Measurements from ENCODE around the gene GRIP2.

The GRIP2 gene

DNA sequence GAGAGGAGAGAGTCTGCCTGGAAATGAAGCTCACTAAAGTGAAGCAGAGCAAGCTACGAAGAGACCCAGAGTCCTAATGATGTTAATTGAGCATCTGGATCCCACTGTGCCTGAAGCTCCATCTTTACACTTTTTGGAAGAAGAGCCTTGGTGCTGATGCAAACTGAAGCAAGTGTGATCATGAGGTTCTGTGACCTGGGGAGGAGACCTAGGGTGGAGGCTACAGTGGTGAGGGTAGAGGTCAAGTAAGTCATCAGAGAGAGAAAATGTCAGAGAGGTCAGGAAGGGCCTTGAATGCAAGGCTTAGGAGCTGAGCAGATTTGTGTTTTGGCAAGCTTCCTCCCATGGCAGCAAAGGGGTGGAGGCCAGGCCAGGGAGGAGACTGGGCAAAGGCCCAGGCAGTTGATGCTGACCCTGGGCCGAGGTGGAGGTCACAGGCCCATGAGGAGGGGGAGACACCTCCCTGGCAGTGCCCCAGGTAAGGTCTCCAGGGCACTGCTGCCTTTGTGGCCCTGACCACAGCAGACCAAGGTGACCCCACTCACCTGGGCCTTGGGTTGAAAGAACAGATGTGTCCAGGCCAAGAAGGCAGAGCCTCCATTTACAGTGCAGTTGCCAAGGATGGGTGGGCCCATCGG lies 1.6 kb downstream of the GRIP2 start:
- DNase-seq = no peak

DNA sequence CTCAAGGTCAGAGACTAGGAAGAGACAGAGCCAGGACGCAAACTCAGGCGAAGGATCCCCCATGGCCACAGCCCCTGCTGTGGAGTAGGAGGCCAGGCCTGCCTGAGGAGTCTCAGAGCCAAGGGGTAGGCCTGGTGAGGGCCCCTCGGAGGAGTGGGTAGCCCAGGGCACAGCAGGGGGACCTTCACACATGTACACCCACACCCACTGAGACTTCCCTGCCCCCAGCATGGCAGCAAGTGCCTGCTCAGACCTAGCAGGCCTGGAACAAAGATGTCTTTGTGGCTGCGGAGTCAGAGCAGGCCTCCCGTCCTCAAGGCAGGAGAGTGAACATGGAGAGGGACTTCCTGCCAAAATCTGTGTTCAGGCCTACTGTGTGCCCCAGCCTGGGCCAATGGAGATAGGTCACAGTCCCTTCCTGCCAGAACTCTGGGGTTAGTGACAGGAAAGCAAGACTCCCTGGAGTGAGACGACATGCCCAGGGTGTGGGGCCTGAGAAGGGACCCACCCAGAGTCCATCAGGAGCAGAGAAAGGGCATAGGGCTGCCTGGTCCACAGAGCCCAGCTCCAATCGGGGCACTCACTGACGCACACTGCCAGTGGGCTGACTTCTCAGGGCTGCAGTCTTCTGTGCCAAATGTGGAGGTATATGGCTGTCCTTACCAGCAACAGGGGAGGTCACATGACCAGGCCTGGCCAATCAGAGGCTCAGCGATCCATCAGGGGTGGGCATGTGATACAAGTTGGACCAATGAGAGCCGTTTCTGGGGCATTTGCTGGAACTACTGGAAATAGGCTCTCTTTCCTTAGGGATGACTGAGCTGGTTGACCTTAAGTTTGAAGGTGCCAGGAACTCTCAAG lies 2.3 kb downstream of the GRIP2 start:
- no peak for DNase-seq

DNA sequence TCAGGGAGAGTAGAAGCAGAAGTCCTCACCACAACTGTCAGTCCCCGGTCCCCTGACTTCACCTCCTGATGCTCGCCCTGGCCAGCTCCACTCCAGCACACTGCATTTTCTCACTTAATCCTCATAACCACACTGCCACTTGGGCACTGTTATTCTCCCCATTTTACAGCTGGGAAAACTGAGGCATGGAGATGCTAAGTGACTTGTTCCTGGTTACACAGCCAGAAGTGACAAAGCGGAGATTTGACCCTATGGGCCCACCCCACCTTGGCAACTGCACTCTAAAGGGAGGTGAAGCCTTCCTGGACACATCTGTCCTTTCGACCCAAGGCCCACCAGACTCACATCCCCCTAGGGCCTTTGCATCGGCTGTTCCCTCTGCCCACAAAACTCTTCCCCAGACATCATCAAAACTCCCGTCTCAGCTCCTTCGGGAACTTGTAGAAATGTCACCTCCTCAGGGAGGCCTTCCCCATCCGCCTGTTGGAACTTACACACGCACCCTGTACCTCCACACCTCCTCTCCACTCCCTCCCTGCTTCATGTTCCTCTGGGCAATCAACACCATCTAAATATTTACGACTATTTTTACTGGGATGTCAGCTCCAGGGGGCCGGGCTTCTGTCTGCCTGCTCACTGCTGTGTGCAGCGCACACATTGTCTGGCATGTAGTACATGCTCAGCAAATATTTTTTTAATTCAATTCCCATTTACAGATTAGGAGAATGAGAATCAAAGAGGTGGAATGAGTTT lies 3.1 kb downstream of the GRIP2 start:
- no peak for DNase-seq

DNA sequence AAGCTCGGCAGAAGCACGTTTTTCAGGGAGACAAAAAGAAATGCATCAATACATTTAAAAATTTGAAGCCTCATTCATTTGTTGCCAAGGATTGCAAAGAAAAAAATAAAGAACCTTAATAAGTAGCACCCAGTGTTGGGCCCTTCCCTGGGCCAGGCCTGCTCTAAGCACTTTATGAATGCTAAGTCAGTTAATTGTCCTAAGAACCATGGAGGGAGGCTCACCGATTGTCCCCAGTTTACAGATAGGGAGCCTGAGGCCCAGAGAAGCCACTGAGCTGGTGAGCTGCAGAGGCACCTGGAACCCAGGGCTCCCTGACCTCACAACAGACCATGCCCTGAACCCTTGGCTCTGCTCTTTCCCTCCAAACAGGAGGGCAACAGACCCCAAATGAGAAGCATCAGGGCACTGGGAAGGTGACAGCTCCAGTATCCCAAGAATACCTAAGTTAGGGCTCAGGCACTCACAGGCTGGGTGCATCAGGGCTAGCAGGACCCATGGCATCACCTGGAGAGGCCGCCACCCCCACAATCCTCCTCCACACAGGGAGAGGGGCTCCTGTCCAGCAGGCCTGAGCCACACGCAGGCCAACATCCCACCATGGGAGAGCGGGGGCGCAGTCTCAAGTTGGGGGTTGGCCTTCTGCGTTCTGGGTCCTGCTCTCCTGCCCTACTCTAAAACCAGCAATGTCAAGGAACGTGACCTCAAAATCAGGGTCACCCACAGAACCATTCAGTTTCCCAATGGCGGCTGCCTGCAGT lies 3.9 kb downstream of the GRIP2 start:
- no peak for DNase-seq

DNA sequence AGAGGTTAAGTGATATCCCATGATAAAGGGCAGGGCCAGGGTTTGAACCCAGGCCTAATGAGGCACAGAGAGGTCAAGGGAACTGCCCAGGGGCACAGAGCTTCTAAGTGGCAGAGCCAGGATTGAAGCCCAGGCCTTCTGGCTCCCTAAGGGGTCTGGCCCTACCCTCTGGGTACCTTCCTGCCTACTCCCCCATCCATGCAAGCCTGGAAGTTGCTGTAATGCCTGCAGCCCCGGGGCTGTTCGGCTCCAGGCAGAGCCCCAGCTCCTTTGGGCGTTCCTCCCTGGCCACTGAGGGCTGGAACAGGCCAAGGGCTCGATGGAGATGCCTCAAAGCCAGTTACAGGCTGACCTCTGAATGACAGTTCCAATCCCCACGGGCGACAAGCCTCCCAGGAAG lies 4.5 kb downstream of the GRIP2 start:
- DNase-seq = no peak

DNA sequence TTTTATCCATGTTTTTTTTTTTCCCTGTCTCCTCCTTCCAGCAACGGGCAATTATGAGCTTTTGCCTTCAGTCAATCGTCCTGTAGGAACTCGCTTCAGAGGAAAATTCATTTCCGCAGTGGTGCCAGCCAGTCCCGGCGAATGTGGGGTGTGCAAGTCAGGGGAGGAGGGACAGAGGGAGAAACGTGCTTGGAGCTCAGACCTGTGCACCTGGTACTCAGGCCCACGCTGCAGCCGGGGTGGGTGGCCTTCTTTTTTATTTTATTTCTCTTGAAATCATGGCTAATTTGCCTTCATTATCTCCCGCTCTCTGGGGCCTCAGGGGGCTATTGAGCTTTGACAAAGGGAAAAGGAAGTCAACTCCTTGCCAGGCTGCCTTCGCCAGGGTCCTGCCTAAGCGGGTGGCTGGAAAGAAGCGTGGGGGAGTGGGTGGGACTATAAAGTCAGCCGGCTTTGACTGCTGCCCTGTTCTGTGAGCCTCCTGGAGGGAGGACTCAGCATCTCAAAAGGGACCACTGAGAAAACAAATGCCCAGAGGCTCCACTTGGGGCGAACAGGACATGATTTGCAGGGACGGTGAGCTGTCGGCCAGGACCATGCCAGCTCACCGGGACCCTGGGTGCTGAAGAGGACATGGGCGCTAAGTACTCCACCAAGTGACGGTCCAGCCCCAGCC lies 5.5 kb downstream of the GRIP2 start:
- DNase-seq = no peak

DNA sequence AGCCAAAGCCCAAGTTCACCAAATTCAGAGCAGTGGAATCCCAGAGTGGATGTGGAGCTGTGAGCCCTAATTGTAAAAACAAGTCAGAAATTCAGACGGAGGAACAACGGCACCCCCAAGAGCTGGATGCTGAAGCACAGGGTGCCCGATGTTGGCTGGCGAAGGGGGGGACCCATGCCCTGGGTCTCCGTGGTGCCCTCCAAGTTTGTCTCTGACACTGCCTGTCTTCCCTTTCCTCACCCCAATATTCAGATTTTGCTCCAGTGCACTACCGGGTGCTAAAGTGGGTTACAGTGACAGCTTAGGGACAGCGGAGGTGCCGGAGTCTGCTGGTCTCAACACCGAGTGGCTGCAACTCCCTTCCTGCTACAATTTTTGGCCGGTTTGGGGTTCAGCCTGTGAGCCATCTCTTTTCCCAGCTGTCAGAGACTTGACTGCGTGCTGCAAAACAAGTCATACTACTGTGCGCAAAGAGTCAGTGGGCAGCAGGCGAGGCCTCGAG lies 6.6 kb downstream of the GRIP2 start:
- no peak for DNase-seq

DNA sequence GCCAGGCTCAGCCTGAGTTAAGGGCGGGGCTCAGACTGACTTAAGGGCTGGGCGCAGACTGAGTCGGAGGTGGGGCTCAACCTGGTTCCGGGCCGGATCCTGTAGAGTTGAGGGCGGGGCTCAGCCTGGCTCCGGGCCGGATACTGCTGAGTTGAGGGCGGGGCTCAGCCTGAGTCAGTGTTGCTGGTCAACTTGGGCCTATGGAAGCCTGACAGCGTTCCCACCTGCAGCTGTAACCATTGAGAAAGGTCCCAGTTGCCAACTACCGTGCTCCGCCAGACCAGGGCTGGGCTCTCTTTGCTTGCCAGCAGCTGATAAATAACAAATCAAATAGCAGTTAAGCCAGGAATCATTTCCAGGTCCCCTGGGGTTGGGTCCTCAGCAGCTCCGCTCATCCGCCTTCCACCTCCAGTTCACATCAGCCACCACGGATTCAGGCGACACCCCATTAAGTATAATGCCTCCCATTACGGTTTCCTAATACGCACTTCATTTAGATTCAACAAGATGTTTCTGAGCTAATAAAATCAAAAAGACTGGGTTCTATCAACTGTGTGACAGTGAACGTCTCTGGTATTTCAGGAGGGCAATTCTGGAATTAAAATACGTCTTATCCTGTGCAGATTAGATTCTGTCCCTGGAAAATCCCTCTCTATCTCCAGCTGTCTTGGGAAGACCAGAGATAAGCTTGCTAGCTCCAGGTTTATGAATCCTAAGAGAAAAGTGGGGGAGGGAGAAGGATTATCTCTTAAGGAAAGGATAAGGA lies 7.3 kb downstream of the GRIP2 start:
- no peak for DNase-seq

DNA sequence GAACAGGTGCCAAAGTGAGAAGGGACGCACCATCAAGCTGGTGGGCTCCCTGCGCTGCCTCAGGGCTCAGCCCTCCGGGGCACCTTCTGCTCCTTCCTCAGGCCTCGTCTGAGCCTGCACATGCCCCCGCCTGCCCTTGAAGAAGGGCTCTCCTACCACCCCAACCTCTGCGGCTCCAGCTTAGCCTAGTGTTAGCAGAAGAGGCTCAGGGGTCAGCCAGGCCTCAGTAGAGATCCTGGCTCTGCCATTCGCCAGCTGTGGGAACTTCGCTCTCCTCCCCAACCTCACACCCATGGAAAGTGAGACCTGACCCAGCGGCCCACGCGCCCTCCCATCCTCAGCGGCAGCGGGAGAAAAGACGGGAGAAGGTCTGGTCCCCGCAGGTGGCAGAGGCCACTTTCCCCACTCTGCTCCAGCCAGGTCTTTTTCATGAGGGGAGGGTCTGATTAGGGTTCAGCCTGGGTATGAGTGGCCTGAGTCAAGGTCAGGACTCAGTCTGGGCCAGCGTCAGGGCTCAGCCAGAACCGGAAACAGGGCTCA lies 8.2 kb downstream of the GRIP2 start:
- DNase-seq = no peak

DNA sequence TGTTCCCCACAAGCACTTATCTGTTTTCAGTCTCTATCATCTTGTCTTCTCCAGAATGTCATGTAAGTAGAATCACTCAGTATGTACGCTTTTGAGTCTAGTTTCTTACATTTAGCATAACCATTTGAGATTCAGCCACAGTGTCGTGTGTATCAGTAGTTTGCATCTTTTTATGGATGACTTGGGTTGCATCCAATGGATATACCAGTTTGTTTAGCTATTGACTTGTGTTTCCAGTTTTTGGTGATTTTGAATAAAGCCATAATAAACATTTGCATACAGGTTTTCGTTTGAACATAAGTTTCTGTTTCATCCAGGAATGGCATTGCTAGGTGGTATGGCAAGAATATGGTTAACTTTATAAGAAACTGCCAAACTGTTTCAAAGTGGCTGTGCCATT lies 12.1 kb downstream of the GRIP2 start:
- DNase-seq = no peak

DNA sequence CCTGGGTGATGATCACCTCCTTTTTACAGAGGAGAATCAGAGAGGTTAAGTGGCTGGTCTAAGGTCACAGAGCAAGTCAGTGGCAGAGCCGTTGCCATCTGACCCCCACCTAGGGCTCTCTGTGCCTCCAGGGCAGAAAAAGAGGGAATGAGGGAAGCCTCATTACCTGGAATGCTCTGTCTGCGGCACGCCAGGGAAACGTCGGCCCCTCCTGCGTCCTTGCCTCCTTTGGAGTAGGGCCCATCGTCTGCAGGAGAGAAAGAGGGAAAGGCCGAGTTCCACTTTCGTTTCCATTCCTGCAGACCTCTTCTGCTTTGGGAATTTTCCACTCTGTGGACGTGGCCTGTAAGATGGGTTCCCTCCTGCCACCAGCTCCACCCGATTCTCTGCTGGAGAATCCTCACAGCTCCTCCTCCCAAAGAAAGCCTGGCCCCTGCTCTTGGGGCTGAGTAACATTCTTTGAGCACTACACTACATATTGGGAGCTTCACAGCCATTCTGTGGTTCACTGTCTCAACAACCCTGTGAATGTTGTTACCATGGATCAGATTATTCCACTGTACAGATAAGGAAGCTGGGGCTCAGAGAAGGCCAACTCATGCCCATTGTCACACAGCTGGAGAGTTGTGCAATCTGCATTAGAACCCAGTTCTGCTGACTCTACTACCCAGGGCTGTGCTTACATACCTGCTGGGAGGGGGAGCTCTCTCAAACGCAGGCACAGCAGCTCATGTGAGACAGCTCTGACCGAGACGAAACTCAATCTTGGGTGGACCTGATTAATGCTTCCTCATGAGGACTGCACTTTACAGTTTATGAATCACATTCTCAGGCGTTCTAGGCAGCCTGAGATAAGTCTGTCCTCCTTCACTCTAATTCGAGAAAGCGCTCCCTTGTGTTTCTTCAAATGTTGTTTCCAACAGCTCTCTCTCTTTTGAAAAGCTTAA lies 14.2 kb downstream of the GRIP2 start:
- no peak for DNase-seq

DNA sequence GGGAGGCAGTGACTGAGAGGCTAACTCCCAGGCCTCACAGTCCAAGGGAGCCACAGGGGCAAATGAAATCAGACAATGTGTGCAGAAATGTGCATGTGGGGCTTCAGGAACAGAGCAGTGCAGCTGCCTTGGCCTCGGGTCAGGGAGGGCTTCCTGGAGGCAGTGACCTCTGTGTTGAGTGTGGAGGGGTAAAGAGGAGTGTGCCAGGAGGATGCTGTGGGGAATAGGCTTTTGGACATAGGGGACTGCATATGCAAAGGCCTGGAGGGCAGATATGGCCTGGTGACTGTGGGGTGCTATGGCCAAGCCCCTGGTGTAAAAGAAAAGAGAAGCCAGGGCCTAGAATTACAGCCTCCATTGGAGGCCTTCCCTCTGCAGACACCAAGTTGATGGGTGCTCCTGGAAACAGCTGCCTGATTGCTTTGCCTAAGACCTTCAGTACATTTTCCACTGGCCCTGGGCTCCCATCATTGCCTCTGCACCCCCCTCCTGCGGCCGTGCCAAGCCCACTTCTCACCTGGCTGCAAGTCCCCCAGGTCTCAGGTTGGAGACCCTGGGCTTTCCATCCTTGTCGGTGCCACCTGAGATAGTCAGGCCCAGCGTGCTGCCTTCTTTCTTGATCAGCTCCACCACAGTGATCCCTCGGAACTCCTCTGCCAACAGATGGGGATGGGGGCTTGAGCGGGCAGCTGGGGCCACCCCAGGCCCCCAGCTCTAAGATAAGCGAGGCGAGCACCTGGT lies 15.1 kb downstream of the GRIP2 start:
- no peak for DNase-seq

DNA sequence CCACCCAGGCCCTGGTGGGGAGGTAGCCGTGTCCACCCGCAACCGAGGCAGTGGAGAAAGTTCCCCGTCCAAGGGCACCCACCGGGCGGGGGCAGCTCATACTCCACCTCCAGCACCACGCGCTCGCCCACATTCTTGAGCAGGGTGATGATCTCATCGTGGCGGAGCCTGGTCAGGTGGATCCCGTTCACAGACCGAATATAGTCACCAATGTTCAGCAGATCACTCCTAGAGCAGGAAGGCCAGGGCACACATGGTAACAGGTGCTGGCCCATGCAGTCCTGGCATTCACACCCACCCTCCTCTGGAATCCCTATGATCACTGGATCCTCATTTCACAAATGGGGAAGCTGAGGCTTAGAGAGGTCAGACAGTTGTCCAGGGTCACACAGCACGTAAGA lies 15.8 kb downstream of the GRIP2 start:
- no peak for DNase-seq

DNA sequence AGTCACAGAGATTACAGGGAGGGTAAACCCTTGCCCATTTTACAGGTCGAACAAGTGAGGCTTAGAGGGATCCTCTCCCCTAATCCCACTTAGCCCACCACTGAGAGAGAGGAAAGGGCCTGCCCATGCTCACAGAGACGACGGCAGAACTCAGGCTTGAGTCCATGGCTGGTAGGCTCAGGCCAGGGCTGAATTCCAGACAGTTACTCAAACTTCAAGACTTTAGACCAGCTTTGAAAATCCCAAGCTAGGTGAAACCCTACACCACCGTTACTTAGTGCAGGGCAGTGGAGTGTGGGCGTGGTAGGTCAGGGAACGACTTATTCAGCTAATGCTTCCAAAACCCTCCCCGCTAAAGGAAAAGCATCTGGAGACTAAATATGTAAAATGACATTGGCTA lies 16.4 kb downstream of the GRIP2 start:
- DNase-seq = no peak

DNA sequence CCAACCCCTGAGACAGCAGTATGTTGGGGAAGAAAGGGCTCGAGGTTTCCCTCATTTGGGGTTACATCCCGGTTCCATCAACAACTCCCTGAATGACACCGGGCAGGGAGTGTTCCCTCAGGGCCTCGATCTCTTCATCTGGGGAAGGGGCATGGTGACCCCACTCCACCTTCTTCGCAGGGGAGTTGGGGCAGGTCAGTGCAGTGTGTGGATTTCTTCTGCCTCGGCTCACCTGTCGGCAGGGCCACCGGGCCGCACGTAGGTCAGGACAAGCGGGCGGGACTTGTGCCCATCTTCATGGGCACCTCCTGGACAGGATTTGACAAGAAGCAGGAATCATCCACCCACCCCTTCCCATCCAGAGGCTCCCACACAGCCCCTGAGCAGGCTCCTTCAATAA lies 17.4 kb downstream of the GRIP2 start:
- DNase-seq = no peak

DNA sequence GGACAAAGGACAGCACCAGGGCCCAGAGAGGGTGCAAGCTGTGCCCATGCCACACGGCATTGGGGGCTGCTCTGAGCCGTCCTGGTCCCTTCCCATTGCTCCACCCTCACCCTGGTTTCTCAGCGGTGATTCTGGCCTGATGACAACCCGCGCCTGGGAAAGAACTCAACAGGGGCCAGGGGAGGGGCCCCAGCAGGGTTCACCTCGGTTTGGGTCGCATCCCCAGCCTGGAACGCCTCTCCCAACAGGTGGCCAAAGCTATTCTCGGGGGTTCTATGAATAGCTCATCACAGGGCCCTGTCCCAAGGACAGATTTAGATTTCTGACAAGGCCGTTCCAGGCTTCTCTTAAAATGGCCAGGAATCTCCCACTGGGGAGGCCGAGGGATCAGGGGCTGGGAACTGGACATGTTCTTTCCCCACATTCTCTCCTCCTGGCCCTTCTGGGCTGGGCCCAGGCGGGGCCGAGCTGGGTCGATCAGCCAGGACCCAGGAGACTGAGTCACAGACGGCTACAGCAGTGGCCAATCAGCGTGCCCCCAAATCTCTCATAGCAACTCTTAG lies 17.9 kb downstream of the GRIP2 start:
- no peak for DNase-seq

DNA sequence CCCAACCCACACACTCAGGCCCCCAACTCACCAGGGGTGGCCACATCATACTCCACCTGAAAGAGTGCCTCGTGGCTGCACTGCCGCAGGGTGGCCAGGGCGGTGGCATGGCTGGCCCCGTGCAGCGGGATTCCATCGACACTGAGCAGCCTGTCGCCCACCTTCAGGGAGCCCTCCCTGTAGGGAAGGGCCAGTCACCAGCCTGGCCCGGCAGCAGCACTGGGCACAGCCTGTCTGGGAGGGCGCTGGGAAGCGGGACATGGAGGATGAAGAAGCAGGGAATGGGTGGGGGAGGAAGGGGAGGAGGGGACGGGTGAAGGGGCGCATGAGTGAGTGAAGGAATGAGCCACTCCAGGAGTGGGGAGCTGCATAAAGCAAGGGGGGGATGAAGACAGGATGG lies 18.5 kb downstream of the GRIP2 start:
- no peak for DNase-seq

DNA sequence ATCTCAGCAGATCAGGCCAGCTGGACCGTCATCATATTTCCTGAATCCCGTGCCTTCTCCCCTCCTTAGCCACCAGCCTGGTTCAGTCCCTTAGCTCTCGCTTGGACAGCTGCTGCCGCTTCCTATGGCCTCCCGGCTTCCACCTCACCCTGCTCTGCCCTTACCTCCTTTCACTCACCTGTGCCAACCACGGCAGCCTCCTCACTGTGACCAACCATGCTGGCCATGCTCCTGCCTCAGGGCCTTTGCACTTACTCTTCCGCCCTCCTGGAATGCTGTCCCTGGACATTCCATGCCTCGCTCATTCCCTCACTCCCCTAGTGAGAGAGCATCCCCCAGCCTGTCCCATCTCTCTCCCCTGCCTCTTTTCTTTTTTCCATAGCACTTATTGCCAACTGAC lies 19.2 kb downstream of the GRIP2 start:
- DNase-seq = no peak

DNA sequence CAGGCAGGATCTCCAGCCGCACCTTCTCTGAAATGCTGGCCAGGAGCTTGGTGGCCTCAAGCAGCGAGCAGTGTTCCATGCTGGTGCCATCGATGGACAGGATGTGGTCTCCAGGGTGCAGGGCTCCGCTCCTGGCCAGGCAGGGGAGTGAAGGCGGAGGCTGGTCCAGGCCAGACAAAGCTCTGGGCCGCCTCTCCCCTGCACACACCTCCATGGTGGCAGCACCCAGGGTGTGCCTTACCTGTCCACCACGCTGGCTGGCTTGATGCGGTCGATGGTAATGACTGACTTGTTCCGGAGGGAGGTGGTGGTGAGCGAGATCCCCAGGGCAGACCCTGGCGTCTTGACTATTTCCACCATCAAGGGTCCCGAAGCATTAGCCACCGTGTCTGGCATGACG lies 20.0 kb downstream of the GRIP2 start:
- no peak for DNase-seq
